Measurements from ENCODE around the gene EVA1C.
A peak's percentile ranks its signal among the peaks of the same experiment; 100 is the strongest.
"Not testable (repeated sequence)": the region's sequence is repeated elsewhere in the genome, so short reads cannot be mapped to it uniquely, and the experiment has no call there.

Gene EVA1C

GRCh38 chr21:32425628-32426027 is 13.1 kb downstream of the EVA1C start:
- DNase-seq: no peak

GRCh38 chr21:32426066-32426465 is 13.6 kb downstream of the EVA1C start:
- no peak for DNase-seq

- peak; percentile 49 for DNase-seq
Measured at GRCh38 chr21:32426592-32427051, 14.1 kb downstream of the EVA1C start.

- no peak for DNase-seq
Measured at GRCh38 chr21:32427958-32428623, 15.6 kb downstream of the EVA1C start.

- DNase-seq: not testable (repeated sequence)
Measured at GRCh38 chr21:32432982-32433660, 20.6 kb downstream of the EVA1C start.

GRCh38 chr21:32437729-32438128 is 25.2 kb downstream of the EVA1C start:
- DNase-seq: no peak

GRCh38 chr21:32442566-32443318 is 30.2 kb downstream of the EVA1C start:
- no peak for DNase-seq

GRCh38 chr21:32445101-32445500 is 32.6 kb downstream of the EVA1C start:
- no peak for DNase-seq

- not testable (repeated sequence) for DNase-seq
Measured at GRCh38 chr21:32446440-32446839, 33.9 kb downstream of the EVA1C start.

GRCh38 chr21:32447224-32447623 is 34.7 kb downstream of the EVA1C start:
- DNase-seq: no peak

- peak; percentile 54 for DNase-seq
Measured at GRCh38 chr21:32448803-32449594, 36.5 kb downstream of the EVA1C start.

GRCh38 chr21:32450881-32451701 is 38.6 kb downstream of the EVA1C start:
- peak; percentile 44 for DNase-seq

GRCh38 chr21:32452191-32452590 is 39.7 kb downstream of the EVA1C start:
- DNase-seq: not testable (repeated sequence)

- DNase-seq: no peak
Measured at GRCh38 chr21:32452641-32453040, 40.1 kb downstream of the EVA1C start.

- DNase-seq: no peak
Measured at GRCh38 chr21:32455548-32455947, 43.0 kb downstream of the EVA1C start.

GRCh38 chr21:32456497-32456918 is 44.0 kb downstream of the EVA1C start:
- DNase-seq: peak; percentile 32

GRCh38 chr21:32457360-32457840 is 44.9 kb downstream of the EVA1C start:
- DNase-seq: peak; percentile 7

- no peak for DNase-seq
Measured at GRCh38 chr21:32457962-32458361, 45.5 kb downstream of the EVA1C start.

- no peak for DNase-seq
Measured at GRCh38 chr21:32459972-32460371, 47.5 kb downstream of the EVA1C start.

GRCh38 chr21:32461503-32461902 is 49.0 kb downstream of the EVA1C start:
- DNase-seq: no peak

- not testable (repeated sequence) for DNase-seq
Measured at GRCh38 chr21:32462564-32462963, 50.1 kb downstream of the EVA1C start.

- DNase-seq: no peak
Measured at GRCh38 chr21:32463367-32463766, 50.9 kb downstream of the EVA1C start.

All from fibroblast of skin of right biceps (primary cell).